Endothelial cell of umbilical vein (primary cell): ENCODE results near the gene JDP2. TPM values are rescaled to one million over a fixed set of nuclear protein-coding genes. Genes with fewer than 3 reads are reported as not detected.

Experiments
- BruUV-seq: library from RNA; stranded (reverse); fragments of 400-500 nt; replicated peaks from 2 replicates; lab custom pipeline; 2021; lab: Mats Ljungman, UMichigan
- CTCF ChIA-PET: fragments of 300-600, 350-600 bp; sonication (Branson Sonifier 250); formaldehyde crosslinking; loops from one replicate; lab custom pipeline; 2021; ENCODE audit warnings: antibody characterized with exemption, inconsistent platforms; lab: Charles Lee
- POLR2A ChIA-PET: fragments of 300-600, 350-600 bp; sonication (Branson Sonifier 250); formaldehyde crosslinking; loops from one replicate; lab custom pipeline; 2021; ENCODE audit warnings: antibody characterized with exemption, inconsistent platforms; lab: Charles Lee
- DNase-seq: peaks from one replicate; pipeline ENCODE4 v3.0.0-alpha.2; 2011; ENCODE audit warnings: low read depth, low spot score
- FAIRE-seq: peaks from 2 replicates; lab custom pipeline; 2011; peaks lifted over from hg19 to GRCh38; lab: Jason Lieb, UNC
- H2AFZ ChIP-seq: 2 replicates; pipeline ENCODE4 v1.6.0; 2012; ENCODE audit warnings: low read depth, low read length, control low read depth, inconsistent platforms
- H3K27ac ChIP-seq: 2 replicates; pipeline ENCODE4 v1.5.1; 2011; ENCODE audit warnings: low read depth, mild to moderate bottlenecking, control low read depth, low read length, moderate library complexity; ENCODE audit not compliant: insufficient read depth
- H3K27me3 ChIP-seq, 2 experiments: 2 replicates each; pipeline versions ENCODE4 v1.6.0 to v1.6.1; 2011; ENCODE audit warnings: low read length in 2 of 2, mixed read lengths in 1 of 2; ENCODE audit not compliant: control insufficient read depth in 2 of 2, insufficient read depth in 2 of 2
- H3K36me3 ChIP-seq, 2 experiments: 2 replicates in 1 of 2; 3 replicates in 1 of 2; pipeline ENCODE4 v1.5.1; 2011; ENCODE audit warnings: low read length in 2 of 2, mild to moderate bottlenecking in 1 of 2, moderate library complexity in 1 of 2; ENCODE audit not compliant: control insufficient read depth in 2 of 2, insufficient read depth in 2 of 2; ENCODE audit errors: extremely low read depth in 1 of 2
- H3K4me1 ChIP-seq: 3 replicates; pipeline ENCODE4 v1.5.1; 2011; ENCODE audit warnings: mild to moderate bottlenecking, low read length; ENCODE audit not compliant: control insufficient read depth, insufficient read depth; ENCODE audit errors: extremely low read depth
- H3K4me2 ChIP-seq: 2 replicates; pipeline ENCODE4 v1.6.1; 2011; ENCODE audit warnings: low read length, control low read depth, mixed read lengths; ENCODE audit not compliant: insufficient read depth
- H3K4me3 ChIP-seq, 3 experiments: fragments of 200-600 bp in 1 of 3; sonication (generic), shearing (Covaris generic) in 1 of 3; replicated peaks in 1 of 3; 2 replicates each; pipeline ENCODE4 v1.5.1; 2011 to 2016; ENCODE audit warnings: control low read depth in 3 of 3, low read length in 3 of 3, mild to moderate bottlenecking in 2 of 3, inconsistent platforms in 1 of 3, low read depth in 1 of 3, moderate library complexity in 1 of 3; ENCODE audit not compliant: insufficient read depth in 1 of 3
- H3K79me2 ChIP-seq: 2 replicates; pipeline ENCODE4 v1.6.0; 2012; ENCODE audit warnings: low read length, inconsistent platforms; ENCODE audit not compliant: control insufficient read depth, insufficient read depth
- H3K9ac ChIP-seq: replicated peaks from 2 replicates; pipeline ENCODE3; 2011; ENCODE audit warnings: low read length, control low read depth; ENCODE audit not compliant: insufficient read depth; ENCODE audit errors: extremely low read depth
- H3K9me1 ChIP-seq: replicated peaks from 3 replicates; pipeline ENCODE4 v1.6.0; 2011; ENCODE audit warnings: mild to moderate bottlenecking, low read length; ENCODE audit not compliant: control insufficient read depth, insufficient read depth; ENCODE audit errors: extremely low read depth
- H3K9me3 ChIP-seq: replicated peaks from 2 replicates; pipeline ENCODE4 v1.5.1; 2012; ENCODE audit warnings: low read length, inconsistent platforms; ENCODE audit not compliant: control insufficient read depth, insufficient read depth
- H4K20me1 ChIP-seq: replicated peaks from 2 replicates; pipeline ENCODE3; 2011; ENCODE audit warnings: mild to moderate bottlenecking, low read length; ENCODE audit not compliant: control insufficient read depth, insufficient read depth; ENCODE audit errors: extremely low read depth
- CTCF ChIP-seq, 2 donors: IDR thresholded peaks; 1 replicate in 1 of 2; 2 replicates in 1 of 2; pipeline ENCODE4 v1.5.1; 2011; ENCODE audit warnings: low read length in 2 of 2, mild to moderate bottlenecking in 2 of 2, moderate library complexity in 2 of 2, control low read depth in 1 of 2, inconsistent platforms in 1 of 2, low read depth in 1 of 2; ENCODE audit not compliant: insufficient read depth in 1 of 2; ENCODE audit errors: extremely low read depth in 1 of 2
- EZH2 ChIP-seq: IDR thresholded peaks from 2 replicates; pipeline ENCODE4 v1.6.1; 2012; ENCODE audit warnings: borderline replicate concordance, low read depth, mild to moderate bottlenecking, moderate library complexity, low read length, inconsistent platforms; ENCODE audit not compliant: severe bottlenecking
- FOS ChIP-seq: IDR thresholded peaks from 2 replicates; pipeline ENCODE4 v1.6.1; 2011; ENCODE audit warnings: mild to moderate bottlenecking, low read length, moderate library complexity, borderline replicate concordance; ENCODE audit not compliant: insufficient read depth
- GATA2 ChIP-seq: IDR thresholded peaks from 2 replicates; pipeline ENCODE4 v1.7.0; 2011; ENCODE audit warnings: low read depth, mild to moderate bottlenecking, moderate library complexity, mixed read lengths, low read length; ENCODE audit not compliant: insufficient read length, insufficient read depth
- JUN ChIP-seq: IDR thresholded peaks from 2 replicates; pipeline ENCODE4 v1.6.1; 2011; ENCODE audit warnings: borderline replicate concordance, low read depth; ENCODE audit not compliant: insufficient read length, insufficient read depth
- MYC ChIP-seq: IDR thresholded peaks from one replicate; pipeline ENCODE4 v1.6.1; 2011; ENCODE audit warnings: mild to moderate bottlenecking, low read depth, low read length
- POLR2A ChIP-seq: IDR thresholded peaks from 2 replicates; pipeline ENCODE4 v1.6.1; 2012; ENCODE audit warnings: low read depth, mild to moderate bottlenecking, control low read depth, low read length
- POLR2AphosphoS5 ChIP-seq: IDR thresholded peaks from 2 replicates; pipeline ENCODE4 v1.6.1; 2012; ENCODE audit warnings: low read depth, mild to moderate bottlenecking, control low read depth, low read length, moderate library complexity; ENCODE audit not compliant: insufficient read depth
- dilution Hi-C: fragments of 300-500 bp; cut with MboI; formaldehyde crosslinking; loops from one replicate; pipeline ENCODE4 v1.15.0; 2019; ENCODE audit warnings: low sequenced_read_pairs; ENCODE audit not compliant: extremely low pct_ligation_motif_present
- intact Hi-C: fragments of 100-400 bp; cut with micrococcal nuclease; formaldehyde crosslinking; loops from one replicate; pipeline ENCODE4 v1.10.0; 2022
- polyA plus RNA-seq, 4 experiments: library from polyadenylated mRNA; depleted of rRNA in 3 of 4; stranded (reverse) in 3 of 4; unstranded in 1 of 4; fragments of >200 nt; gene quantifications; 2 replicates each; pipeline versions ENCODE4 v1.2.1 to v1.2.3, GENCODE V29; 2011 to 2012; ENCODE audit warnings: missing spikeins in 1 of 4
- total RNA-seq: library from RNA; stranded (reverse); gene quantifications from 2 replicates; pipeline ENCODE4 v1.2.3, GENCODE V29; 2021
- TF ChIP-seq, protein P1 (sequence below): IDR thresholded peaks from 2 replicates; pipeline ENCODE4 v1.6.1; 2011; ENCODE audit not compliant: insufficient read depth, insufficient read length

JDP2 gene
- total and polyA plus RNA-seq, 2 donors (not counting 3 experiments of a cell fraction or from before 2014, with no cell fraction given): 3.2 to 10.6 TPM

GRCh38 chr14:75418850-75419768 is 8.7 kb upstream of the JDP2 start:
- no peaks in the 10 kb centered on the region for H3K79me2 ChIP-seq
- H4K20me1 ChIP-seq: no peaks in the 10 kb centered on the region
- POLR2A ChIA-PET: no interaction called here
- intact Hi-C loops (no loop called here), dilution Hi-C loops (no loop called here)
- peaks cover 6 to 8% of the 10 kb centered on the region in 2 experiments for H3K27me3 ChIP-seq
- TF ChIP-seq, protein P1, sequence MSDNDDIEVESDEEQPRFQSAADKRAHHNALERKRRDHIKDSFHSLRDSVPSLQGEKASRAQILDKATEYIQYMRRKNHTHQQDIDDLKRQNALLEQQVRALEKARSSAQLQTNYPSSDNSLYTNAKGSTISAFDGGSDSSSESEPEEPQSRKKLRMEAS: no peak
- no peak for TF ChIP-seq GATA2
- TF ChIP-seq EZH2: no peak
- no peak for DNase-seq
- CTCF ChIA-PET: no interaction called here
- H3K9me1 ChIP-seq: no peaks in the 10 kb centered on the region
- H3K9ac ChIP-seq: no peak overlapping the region
- no peaks in the 10 kb centered on the region for H3K9me3 ChIP-seq
- no peak overlapping the region for H3K4me3 ChIP-seq
- no TSS peak for BruUV-seq
- H3K4me1 ChIP-seq: no peaks in the 10 kb centered on the region
- H2AFZ ChIP-seq: no peak overlapping the region
- H3K4me2 ChIP-seq: no peak overlapping the region
- H3K36me3 ChIP-seq: no peaks in the 10 kb centered on the region
- no peak for FAIRE-seq
- H3K27ac ChIP-seq: no peak overlapping the region

DNA sequence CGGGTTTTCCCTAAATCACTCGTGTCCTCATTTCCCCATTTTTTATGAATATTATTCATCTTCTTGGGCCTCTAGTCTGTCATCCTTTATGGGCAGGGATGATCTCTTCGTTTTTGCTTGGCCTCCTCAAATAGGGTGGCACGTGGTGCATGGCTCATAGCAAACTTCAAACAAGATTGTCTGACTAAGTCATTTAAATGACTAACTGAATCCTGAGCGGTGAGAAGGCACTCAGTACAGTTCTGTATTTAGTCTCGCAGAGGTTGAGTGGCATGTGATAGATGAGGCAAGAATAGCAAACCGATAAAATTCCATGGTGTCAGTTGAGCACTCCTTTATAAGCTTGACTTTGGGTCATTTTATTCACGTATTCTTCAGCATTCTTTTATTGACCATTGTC is 5.7 kb upstream of the JDP2 start:
- no peaks in the 10 kb centered on the region for H4K20me1 ChIP-seq
- ChIA-PET CTCF (no interaction called here), POLR2A (no interaction called here)
- H2AFZ ChIP-seq: no peak overlapping the region
- no peaks in the 10 kb centered on the region for H3K36me3 ChIP-seq
- no peak for FAIRE-seq
- BruUV-seq: no TSS peak
- dilution Hi-C loops: no loop called here
- H3K4me1 ChIP-seq: no peaks in the 10 kb centered on the region
- H3K4me2 ChIP-seq: no peak overlapping the region
- H3K4me3 ChIP-seq: no peak overlapping the region
- no peaks in the 10 kb centered on the region for H3K9me1 ChIP-seq
- DNase-seq: no peak
- TF ChIP-seq POLR2AphosphoS5: no peak
- no peak for TF ChIP-seq FOS
- TF ChIP-seq POLR2A: no peak
- no peak for TF ChIP-seq CTCF (IDR thresholded peaks at IDR 0.05; ENCODE audit: extremely low read depth in 1 of 2, insufficient read depth in 1 of 2, low read depth in 1 of 2, low read length in 2 of 2)
- TF ChIP-seq EZH2: no peak
- TF ChIP-seq, protein P1: no peak
- no peak for TF ChIP-seq MYC
- TF ChIP-seq JUN: no peak
- no peak for TF ChIP-seq GATA2
- no peak overlapping the region for H3K9ac ChIP-seq
- H3K27me3 ChIP-seq: peaks cover 15 to 16% of the 10 kb centered on the region in 2 experiments
- no peaks in the 10 kb centered on the region for H3K9me3 ChIP-seq
- no peaks in the 10 kb centered on the region for H3K79me2 ChIP-seq
- H3K27ac ChIP-seq: no peak overlapping the region
- intact Hi-C loops: no loop called here
